ENCODE data around the gene ADM2.
A peak's percentile ranks its signal among the peaks of the same experiment; 100 is the strongest.
"Not testable (repeated sequence)": the region's sequence is repeated elsewhere in the genome, so short reads cannot be mapped to it uniquely, and the experiment has no call there.

Gene ADM2

GRCh38 chr22:50525858-50526107, 44.4 kb downstream of the ADM2 start:
- DNase-seq (ENCODE audit: low spot score) = no peak

GRCh38 chr22:50526108-50526833, 44.9 kb downstream of the ADM2 start:
- DNase-seq (ENCODE audit: low spot score) = peak; percentile 58

GRCh38 chr22:50526834-50527801, 45.8 kb downstream of the ADM2 start:
- DNase-seq (ENCODE audit: low spot score) = peak; percentile 48

GRCh38 chr22:50527921-50528681, 46.8 kb downstream of the ADM2 start:
- DNase-seq (ENCODE audit: low spot score) = no peak

- no peak for DNase-seq (ENCODE audit: low spot score)
Measured at GRCh38 chr22:50528682-50529415, 47.5 kb downstream of the ADM2 start.

GRCh38 chr22:50529416-50529896, 48.1 kb downstream of the ADM2 start:
- DNase-seq (ENCODE audit: low spot score) = no peak

GRCh38 chr22:50529897-50530579, 48.7 kb downstream of the ADM2 start, which contains the start of gene TYMP:
Gene TYMP (minus strand): TSS chr22:50530012. CDS start chr22:50529709, 303 bp downstream.
- DNase-seq (ENCODE audit: low spot score) = peak; percentile 81

GRCh38 chr22:50530580-50530876, 49.2 kb downstream of the ADM2 start:
- no peak for DNase-seq (ENCODE audit: low spot score)

GRCh38 chr22:50530877-50531545, 49.7 kb downstream of the ADM2 start:
- DNase-seq (ENCODE audit: low spot score) = peak; percentile 84

GRCh38 chr22:50531546-50531961, 50.2 kb downstream of the ADM2 start:
- peak; percentile 68 for DNase-seq (ENCODE audit: low spot score)

GRCh38 chr22:50531962-50532674, 50.8 kb downstream of the ADM2 start:
- DNase-seq (ENCODE audit: low spot score) = peak; percentile 28

- DNase-seq (ENCODE audit: low spot score) = no peak
Measured at GRCh38 chr22:50532824-50533796, 51.8 kb downstream of the ADM2 start.

- not testable (repeated sequence) for DNase-seq (ENCODE audit: low spot score)
Measured at GRCh38 chr22:50533856-50534711, 52.7 kb downstream of the ADM2 start.

- no peak for DNase-seq (ENCODE audit: low spot score)
Measured at GRCh38 chr22:50535113-50535512, 53.8 kb downstream of the ADM2 start.

All from LoVo (cell line).